ENCODE data around the gene CORIN.

CORIN gene, protein sequence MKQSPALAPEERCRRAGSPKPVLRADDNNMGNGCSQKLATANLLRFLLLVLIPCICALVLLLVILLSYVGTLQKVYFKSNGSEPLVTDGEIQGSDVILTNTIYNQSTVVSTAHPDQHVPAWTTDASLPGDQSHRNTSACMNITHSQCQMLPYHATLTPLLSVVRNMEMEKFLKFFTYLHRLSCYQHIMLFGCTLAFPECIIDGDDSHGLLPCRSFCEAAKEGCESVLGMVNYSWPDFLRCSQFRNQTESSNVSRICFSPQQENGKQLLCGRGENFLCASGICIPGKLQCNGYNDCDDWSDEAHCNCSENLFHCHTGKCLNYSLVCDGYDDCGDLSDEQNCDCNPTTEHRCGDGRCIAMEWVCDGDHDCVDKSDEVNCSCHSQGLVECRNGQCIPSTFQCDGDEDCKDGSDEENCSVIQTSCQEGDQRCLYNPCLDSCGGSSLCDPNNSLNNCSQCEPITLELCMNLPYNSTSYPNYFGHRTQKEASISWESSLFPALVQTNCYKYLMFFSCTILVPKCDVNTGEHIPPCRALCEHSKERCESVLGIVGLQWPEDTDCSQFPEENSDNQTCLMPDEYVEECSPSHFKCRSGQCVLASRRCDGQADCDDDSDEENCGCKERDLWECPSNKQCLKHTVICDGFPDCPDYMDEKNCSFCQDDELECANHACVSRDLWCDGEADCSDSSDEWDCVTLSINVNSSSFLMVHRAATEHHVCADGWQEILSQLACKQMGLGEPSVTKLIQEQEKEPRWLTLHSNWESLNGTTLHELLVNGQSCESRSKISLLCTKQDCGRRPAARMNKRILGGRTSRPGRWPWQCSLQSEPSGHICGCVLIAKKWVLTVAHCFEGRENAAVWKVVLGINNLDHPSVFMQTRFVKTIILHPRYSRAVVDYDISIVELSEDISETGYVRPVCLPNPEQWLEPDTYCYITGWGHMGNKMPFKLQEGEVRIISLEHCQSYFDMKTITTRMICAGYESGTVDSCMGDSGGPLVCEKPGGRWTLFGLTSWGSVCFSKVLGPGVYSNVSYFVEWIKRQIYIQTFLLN

DNA sequence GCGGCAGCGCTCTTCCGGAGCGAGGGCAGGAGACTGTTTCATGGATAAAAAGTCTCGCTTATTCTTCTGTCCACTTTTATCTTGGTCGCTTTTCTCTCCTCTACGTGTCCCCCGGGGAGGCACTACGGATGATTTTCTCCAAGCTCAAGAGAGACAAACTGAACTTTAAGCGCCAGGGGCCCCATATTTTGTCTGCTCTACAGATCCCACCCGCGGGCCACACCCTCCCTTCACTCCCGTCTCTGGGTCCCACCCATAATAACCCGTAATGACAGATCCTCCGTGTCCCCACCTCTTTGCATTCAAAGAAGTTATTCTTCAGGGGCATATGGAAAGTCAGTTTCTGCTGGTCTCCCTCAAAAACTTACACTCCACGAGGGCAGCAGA is at the start of gene CORIN:
CORIN (minus strand) TSS at position 160 of the 387 bp plus-strand sequence; CDS start at position 42, 118 bp downstream.
- DNase-seq, result peak in 3 of 58 donors; percentile 6 to 30 (median 13)

DNA sequence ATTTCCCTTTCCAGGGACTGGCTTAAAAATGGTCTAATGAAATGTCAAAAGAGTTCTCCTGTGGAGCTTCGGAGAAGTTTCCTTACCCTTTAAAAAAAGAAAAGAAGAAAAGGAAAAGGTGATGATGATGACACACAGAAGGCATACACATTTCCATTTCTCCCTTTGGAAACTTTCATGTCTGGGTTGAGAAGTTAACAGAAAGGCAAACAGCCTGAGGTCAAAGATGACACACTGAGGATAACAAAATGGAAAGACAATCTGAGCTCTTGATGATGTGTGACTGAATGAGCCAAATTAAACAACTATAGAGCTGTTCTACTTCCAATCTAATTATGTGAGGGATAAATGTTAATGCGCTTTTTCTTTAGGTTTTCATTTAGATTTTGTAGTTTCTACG is 44.4 kb upstream of the CORIN start:
- no peak for DNase-seq

DNA sequence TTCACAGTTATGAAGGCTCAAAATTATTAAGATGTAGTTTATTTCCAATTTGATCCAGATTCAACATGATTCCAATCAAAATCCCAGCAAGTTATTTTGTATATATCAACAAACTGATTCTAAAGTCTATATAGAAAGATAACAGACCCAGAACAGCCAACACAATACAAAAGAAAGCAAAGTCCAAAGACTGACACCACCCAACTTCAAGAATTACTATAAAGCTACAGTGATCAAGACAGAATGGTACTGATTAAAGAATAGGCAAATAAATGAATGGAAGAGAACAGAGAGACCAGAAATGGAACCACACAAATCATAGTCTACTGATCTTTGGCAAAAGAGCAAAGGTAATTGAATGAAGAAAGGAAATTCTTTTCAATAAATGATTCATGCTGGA is 41.6 kb upstream of the CORIN start:
- no peak for DNase-seq

DNA sequence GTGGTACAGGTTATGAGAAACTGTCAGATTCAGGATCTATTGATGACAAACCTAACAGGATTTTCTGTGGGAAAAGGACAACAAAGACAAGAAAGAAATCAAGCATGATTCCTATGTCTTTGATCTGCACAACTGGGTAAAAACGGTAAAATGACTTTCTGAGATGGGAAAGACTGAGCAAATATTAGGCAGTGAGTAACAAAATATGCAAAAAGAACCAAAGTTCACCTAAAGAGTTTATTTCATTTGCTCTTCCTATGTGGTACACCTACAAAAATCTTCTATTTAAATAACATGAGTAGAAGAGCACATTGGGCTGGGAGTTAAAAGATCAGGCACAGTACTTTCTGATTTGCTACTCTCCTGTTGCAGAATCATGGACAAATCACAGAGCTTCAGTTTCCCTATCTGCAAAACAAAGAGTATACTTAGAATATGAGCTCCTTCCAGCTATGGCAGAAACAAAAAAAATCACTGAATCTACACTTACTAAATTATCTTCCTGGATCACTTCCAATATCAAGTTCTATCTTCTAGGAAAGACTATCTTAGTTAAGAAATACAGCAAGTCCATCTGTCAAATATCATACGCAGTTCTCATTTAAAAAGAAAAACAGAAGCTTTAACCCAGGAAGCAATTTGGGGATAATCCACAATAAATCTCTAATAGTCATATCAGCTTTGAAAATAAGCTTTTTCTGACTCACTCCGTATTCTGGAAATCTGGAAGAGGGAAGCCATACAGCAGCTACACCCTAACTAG is 39.1 kb upstream of the CORIN start:
- no peak for DNase-seq

DNA sequence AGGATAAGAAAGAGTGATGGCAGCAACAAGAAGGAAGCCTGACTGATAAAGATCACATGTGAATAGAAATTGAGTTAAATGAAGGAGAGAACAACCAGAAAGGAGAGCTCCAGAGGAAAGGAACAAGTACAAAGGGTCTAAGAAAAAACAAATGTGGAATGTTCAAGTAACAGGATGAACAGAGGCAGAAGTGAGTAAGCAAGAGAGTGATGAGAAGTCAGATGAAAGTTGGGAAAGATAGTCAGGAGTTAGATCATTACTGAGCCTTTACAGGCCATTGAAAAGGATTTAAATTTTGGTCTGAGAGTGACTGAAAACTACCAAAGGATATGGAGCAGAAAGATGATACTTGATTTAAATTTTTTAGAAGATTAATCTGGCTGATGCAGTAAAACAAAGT is 38.4 kb upstream of the CORIN start:
- DNase-seq, result no peak

DNA sequence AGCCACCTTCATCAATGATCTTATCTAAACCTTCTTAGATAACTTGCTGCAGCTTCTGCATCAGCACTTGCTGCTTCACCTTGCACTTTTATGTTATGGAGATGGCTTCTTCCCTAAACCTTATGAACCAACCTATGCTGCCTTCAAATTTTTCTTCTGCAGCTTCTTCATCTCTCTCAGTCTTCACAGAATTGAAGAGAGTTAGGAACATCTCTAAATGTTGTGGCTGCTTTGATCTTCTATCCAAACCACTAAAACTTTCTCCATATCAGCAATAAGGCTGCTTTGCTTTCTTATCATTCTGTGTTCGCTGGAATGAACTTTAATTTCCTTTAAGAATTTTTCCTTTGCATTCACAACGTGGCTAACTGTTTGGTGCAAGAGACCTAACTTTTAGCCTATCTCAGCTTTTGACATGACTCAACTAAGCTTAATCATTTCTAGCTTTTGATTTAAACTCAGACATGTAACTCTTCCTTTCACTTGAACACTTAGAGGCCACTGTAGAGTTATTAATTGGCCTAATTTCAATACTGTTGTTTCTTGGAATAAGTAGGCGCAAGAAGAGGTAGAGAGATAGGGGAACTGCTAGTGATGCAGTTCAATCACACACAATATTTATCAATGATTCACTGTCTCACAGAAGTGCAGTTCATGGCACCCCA is 36.1 kb upstream of the CORIN start:
- DNase-seq, result no peak

DNA sequence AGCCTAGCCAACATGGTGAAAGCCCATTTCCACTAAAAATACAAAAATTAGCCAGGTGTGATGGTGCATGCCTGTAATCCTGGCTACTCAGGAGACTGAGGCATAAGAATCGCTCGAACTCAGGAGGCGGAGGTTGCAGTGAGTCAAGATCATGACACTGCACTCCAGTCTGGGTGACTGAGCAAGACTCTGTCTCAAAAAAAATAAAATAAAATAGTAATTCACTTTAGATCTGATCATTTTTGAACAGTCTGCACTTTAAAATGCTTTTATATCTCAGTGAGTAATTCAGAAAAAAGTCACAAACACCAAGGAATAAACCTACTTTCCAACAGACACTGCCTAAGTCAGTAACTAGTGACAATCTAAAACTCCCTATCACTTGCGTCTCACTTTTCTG is 25.6 kb upstream of the CORIN start:
- no peak for DNase-seq

DNA sequence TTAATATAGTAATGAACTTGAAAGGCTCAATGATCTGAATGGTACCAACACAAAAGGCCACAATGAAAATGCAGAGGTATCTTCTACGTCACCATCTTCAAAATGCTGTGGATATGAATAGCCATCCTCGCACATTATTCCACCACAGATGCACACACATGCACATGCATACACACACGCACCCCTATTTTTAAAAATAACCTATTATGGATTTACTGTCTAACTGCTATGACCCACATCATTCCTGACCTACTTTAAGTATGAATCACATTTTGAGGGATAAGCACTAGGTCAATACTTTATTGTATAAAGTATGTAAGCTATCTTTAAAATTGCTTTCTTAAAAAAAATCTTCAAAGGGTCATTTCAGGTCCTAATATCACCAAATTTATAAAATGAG is 24.4 kb upstream of the CORIN start:
- no peak for DNase-seq

DNA sequence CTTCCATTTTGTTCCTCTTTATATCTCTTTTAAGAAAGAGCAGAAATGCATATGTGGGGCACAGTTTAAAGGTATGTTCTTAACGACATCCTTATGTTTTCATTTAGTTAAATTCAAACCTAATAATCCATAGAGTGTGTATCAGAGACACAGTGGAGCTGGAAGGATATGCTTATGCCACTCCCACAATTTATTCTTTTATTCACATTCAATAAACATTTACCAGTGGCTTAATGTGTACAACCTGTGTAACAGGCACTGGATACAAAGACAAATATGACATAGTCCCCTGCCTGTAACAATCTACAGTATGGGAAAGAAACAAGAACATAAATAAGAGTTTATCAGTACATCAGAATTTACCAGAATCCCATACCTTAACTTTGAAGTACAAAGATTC is 22.4 kb upstream of the CORIN start:
- no peak for DNase-seq

DNA sequence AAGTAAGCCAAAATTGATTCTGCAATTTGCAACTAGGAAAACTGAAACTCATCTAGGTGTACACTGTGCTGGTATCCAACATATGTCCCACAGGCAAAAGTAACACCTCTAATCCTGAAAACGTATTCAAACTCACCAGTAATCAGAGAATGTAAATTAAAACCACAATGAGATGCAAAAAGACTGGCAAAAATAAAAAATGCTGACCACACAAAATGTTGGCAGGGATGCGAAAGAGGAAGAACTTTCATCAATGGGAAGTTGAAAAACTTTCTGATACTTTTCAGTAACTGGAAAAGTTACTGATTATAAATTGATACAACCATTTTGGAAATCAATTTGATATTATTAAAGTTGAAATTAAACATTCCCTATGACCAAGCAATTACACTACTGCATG is 20.1 kb upstream of the CORIN start:
- no peak for DNase-seq

DNA sequence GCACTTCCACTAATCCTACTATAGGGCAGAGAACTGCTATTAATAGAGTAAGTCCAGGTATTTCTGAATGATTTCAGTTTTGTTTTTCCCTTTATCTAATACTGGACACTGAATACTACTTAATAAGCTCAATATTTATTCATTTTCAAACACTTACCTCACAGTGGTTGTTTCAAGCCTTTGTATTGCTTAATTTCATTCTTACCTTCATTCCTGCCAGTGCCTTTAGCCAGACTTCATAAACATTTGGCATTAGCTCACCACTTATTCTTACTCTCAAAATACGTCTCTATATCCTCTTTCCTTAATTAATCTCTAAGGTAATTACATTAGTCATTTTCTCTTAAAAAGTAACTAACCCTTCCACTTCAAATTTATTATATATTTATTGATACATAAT is 18.8 kb upstream of the CORIN start:
- DNase-seq, result no peak

DNA sequence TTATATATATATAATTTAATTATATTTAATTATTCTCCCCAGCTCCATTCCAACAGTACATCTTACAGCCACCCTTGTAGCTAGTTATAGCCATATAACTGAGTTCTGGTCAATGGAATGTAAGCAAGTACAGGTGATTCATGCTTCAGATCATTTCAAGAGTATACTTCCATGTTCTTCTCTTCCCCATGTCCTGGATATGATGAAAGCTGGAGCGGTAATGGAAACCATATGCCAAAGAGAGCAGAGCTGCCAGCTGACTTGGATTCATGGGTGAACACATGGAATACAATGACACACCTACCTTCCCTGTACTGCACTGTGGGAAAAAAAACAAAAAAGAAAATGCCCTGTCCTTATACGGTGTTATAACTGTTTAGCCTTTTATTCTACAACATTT is 17.5 kb upstream of the CORIN start:
- no peak for DNase-seq

DNA sequence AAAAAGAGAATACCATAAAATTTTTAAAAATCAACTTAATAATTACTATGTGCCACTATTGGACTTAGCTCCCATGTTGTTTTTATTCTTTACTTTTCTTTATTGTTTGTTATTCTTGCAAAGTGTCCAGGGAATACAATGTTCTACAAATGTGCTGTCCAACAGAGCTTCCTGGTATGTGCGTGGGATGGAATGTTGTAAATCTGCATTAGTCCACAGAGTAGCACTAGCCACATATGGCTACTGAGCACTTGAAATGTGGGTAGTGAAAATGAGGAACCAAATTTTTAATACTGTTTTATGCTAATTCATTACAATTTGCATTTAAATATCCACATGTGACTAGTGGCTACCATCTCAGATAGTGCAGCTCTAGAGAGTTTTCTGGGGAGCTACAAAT is 14.3 kb upstream of the CORIN start:
- DNase-seq, result no peak

DNA sequence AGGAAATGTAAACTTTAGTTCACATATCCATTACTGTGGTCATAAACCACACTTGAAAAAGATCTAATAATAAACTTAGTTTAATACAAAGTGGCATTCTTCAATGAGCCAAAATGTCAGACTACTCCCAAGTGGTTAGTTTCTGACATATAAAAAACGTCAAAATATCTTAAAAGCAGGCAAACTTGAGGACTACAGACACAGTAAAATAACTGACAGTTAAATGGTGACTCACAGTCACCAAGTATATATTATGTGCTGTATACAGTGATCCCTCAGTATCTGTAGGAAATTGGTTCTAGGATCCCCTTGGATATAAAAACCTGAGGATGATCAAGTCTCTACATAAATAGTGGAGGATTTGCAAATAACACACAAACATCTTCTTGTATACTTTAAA is 11.6 kb upstream of the CORIN start:
- DNase-seq, result no peak

DNA sequence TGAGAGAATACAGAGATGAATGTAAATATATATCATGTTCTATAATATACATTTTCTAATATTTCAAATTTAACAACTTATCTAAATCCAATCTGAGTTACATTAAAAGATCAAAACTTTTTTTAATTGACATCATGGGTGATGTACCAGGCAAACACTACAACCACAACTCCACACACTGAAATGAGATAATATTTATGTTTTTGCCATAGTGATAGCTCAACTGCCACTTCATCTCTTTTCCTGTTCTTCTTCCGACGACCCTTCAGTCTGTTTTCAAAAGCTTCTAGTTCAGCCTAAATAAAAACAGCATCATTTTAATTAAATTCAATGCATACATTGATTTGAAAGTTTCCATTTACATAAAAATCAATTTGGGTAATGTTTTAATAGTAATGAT is 10.2 kb upstream of the CORIN start:
- DNase-seq, result no peak

DNA sequence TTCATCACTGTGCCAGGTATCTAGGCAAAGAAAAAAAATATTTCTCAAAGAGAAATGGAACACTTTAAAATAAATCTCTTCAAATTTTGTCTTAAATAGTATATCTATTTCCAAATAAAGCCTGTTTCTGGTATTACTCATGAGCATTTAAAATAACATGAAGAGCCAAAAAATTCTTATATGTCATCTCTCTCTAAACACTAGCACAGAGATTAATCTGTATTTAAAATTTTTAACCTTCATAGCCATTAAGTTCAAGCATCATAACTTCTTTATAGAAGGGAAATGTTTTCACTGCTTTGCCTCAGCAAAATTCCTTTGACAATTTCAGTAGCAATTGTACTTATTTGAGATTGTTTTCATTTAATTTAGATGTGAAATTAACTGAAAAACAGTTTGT is 5.1 kb upstream of the CORIN start:
- DNase-seq, result no peak

DNA sequence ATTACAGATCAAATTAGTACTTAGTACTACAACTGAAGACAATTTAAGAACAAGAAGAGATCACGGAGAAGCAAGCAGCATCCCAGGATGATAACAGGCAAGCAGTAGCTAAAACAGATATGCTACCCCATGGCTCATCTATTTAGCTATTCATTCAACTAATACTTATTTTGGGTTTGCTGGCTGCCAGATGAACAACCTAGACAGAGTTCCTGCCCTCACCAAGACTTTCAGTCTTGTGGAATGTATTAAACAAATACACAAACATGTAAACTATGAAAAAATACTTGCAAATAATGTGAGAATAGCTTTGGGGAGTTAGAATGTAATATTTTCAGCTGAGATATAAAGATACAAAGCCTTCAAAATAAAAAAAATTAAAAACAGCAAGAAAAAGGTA is 2.4 kb upstream of the CORIN start:
- DNase-seq, result no peak

DNA sequence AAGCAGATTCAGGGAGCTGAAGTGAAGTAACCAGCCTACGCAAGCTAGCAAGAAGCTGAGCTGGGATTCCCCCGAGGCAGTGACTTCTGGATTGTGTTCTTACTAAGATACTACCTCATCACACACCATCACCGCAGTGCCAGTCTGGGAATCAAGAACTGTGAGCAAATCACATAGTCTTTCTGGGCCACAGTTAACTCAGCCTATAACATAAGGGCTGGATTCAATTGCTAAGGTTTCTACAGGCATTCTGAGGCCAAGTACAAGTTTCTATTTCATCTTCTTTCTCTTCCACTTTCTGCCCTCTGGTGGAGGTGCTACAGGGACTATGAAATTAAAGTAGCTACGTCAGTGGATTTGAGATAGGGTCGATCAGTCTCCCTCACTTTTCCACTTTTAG is 1.4 kb upstream of the CORIN start:
- peak in 7 of 58 donors; percentile 1 to 34 (median 8) for DNase-seq

DNA sequence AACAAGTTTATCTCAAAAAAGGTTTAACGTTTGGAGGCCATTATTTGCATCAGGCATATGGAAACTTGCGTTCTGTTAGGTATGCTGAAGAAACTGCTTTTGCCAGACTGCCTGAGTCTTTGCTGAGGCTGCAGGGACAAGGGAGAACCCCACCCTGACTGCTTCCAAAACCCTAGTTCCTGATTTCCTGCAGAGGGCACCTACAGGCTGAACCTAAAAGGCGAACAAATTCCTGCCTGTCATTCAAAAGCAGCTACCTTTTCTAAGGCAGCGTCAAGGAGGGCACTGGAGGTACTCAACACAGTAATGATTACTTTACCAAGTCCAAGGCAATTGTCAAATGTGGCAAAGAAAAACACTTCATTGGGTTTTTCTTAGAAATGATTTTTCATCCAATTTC is 578 bp upstream of the CORIN start:
- DNase-seq, result peak in 1 of 58 donors; percentile 4

DNA sequence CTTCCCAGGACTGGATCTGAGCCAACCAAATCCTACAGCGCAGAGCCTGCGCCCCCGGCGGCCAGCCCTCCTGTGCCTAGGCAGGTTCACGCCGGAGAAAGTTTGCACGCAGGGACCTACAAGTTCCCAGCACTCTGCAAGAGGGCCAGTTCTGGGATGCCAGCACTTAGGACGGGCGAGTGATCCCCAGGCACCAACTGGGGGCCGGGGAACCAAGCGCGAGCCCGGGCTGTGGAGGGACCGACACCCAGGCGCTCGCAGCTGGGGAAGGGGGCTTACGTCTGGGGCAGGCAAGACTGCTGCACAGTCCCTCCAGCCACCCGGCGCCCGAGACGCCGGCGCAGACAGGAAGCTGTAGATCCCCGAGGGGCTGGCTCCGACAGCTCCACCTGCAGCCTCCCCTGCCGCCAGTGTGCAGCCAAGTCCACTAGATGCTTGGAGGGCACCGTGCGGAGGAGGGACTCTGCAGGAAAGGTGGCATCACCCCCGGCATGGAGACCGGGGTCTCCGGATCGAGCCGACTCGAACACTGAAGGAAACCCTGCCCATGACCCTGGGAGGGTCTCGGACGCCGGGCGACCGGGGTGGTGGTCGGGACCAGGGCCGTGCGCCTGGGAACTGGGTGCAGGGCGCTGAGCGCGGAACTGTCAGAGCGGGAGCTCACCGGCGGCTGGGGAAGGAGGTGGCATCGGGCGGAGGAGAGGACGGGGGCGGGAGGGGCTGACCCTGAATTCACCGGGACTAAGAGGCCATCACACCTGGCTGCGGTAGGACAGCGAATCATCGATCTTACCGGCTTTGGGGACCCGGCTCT is 566 bp downstream of the CORIN start:
- peak in 12 of 58 donors; percentile 2 to 47 (median 14) for DNase-seq

Data from anterior cingulate cortex (tissue), 58 donors.